Measurements from ENCODE around the gene EIF1AD. TPM values are rescaled to one million over a fixed set of nuclear protein-coding genes. Genes with fewer than 3 reads are reported as not detected.

EIF1AD gene
- total RNA-seq, 1 experiment from 2014 or later: 77.0 TPM

- Histone ChIP-seq H3K9ac (ENCODE audit: low read length) (no peak overlapping the region), H3K9me3 (ENCODE audit: low read length) (no peaks in the 10 kb centered on the region), H3F3A (ENCODE audit: low read length, unreplicated experiment) (no peaks in the 10 kb centered on the region), H2AFZ (ENCODE audit: low read length) (no peak overlapping the region), H3K27me3 (ENCODE audit: low read length) (no peaks in the 10 kb centered on the region), H3K27ac (ENCODE audit: low read length) (no peak overlapping the region), H3K4me2 (ENCODE audit: low read length) (no peak overlapping the region), H3K79me2 (ENCODE audit: low read length) (no peaks in the 10 kb centered on the region), H3K9me2 (replicated peaks; ENCODE audit: low read length) (no peaks in the 10 kb centered on the region), H3K4me3 (ENCODE audit: low read length) (no peak overlapping the region), H4K20me1 (ENCODE audit: low read length) (no peaks in the 10 kb centered on the region), H3K36me3 (ENCODE audit: low read depth, low read length) (peaks cover 28% of the 10 kb centered on the region), H3K4me1 (ENCODE audit: insufficient read depth, low read length) (peaks cover under 1% of the 10 kb centered on the region; the same call in 1 of the 2 replicates)
- no TSS peak for BruUV-seq (replicated peaks)
- no peak for ATAC-seq
- intact Hi-C loops (cut with micrococcal nuclease): no loop called here
- no peak for DNase-seq
- POLR2A ChIA-PET (ENCODE audit: unreplicated experiment): interaction anchor here (0.5 kb wide), 1 partner anchor 83 kb away, joined by 3 read pairs; no protein-coding TSS in a partner anchor
- no peak for TF ChIP-seq EZH2phosphoT487 (IDR thresholded peaks at IDR 0.05; ENCODE audit: borderline replicate concordance, low read length)
- TF ChIP-seq EZH2 (IDR thresholded peaks at IDR 0.05; ENCODE audit: low read length, unreplicated experiment): no peak
- no peak for TF ChIP-seq CTCF (conservative IDR thresholded peaks at IDR 0.05; ENCODE audit: low read depth, low read length)
- CTCF ChIA-PET: no interaction called here
Measured at GRCh38 chr11:65978391-65979238, 23.3 kb downstream of the EIF1AD start.

- TF ChIP-seq EZH2phosphoT487 (IDR thresholded peaks at IDR 0.05; ENCODE audit: borderline replicate concordance, low read length) (no peak), CTCF (conservative IDR thresholded peaks at IDR 0.05; ENCODE audit: low read depth, low read length) (no peak), EZH2 (IDR thresholded peaks at IDR 0.05; ENCODE audit: low read length, unreplicated experiment) (no peak)
- Histone ChIP-seq H4K20me1 (ENCODE audit: low read length) (no peaks in the 10 kb centered on the region), H3K36me3 (ENCODE audit: low read depth, low read length) (peaks cover 28% of the 10 kb centered on the region), H3K4me3 (ENCODE audit: low read length) (no peak overlapping the region), H3K79me2 (ENCODE audit: low read length) (no peaks in the 10 kb centered on the region), H3K9ac (ENCODE audit: low read length) (no peak overlapping the region), H3K4me1 (ENCODE audit: insufficient read depth, low read length) (peaks cover 6% of the 10 kb centered on the region; the same call in 1 of the 2 replicates), H3K27me3 (ENCODE audit: low read length) (no peaks in the 10 kb centered on the region), H3K9me2 (replicated peaks; ENCODE audit: low read length) (no peaks in the 10 kb centered on the region), H3K27ac (ENCODE audit: low read length) (no peak overlapping the region), H2AFZ (ENCODE audit: low read length) (no peak overlapping the region), H3K4me2 (ENCODE audit: low read length) (no peak overlapping the region), H3F3A (ENCODE audit: low read length, unreplicated experiment) (no peaks in the 10 kb centered on the region), H3K9me3 (ENCODE audit: low read length) (no peaks in the 10 kb centered on the region)
- CTCF ChIA-PET: no interaction called here
- intact Hi-C loops (cut with micrococcal nuclease): no loop called here
- no TSS peak for BruUV-seq (replicated peaks)
- POLR2A ChIA-PET (ENCODE audit: unreplicated experiment): no interaction called here
- no peak for ATAC-seq
- no peak for DNase-seq
Measured at GRCh38 chr11:65977621-65978390, 24.2 kb downstream of the EIF1AD start.
